ENCODE measurements around the gene DHODH. TPM values are rescaled to one million over a fixed set of nuclear protein-coding genes. Genes with fewer than 3 reads are reported as not detected.
"Not testable (repeated sequence)": the region's sequence is repeated elsewhere in the genome, so short reads cannot be mapped to it uniquely, and the experiment has no call there.

The DHODH gene
- polyA plus RNA-seq, 2 of the 4 experiments (the other 2 are of a cell fraction) = 9.7 to 13.2 TPM

DNA sequence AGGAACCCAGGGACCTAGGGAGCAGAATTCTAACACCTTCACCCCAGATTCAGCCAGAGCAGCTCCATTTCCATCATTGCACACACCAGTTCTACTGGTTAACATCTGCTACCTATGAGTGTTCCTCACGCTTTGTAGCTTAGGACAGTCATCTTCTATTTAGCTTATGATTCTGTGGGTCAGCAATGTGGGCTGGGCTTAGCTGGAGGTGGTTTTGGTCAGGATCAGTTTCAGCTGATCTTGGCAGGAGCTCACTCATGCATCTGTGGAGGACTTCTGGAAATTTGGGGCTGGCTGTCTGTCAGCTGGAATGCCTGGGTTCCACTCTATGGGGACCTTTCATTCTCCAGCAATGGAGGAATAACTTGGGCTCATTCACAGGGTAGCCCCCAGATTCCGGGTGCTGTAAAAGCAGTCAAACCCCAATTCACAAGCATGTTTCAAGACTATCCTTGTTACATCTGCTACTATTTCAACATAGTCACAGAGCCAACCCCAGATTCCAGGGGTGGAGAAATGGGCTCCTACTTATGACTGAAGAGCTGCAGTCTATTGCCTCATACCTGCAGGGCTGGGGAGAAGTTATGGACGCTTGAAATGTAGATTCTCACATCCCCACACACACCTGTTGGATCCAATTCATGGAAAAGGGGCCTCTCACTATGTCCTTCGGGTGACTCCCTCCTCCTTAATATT is 42.4 kb downstream of the DHODH start (continued):
- TF ChIP-seq EHMT2 (IDR thresholded peaks at IDR 0.05; ENCODE audit: low read depth) = no peak
- TF ChIP-seq PBX3 (IDR thresholded peaks at IDR 0.05) = no peak
- TF ChIP-seq HES2 (IDR thresholded peaks at IDR 0.05) = no peak

GRCh38 chr16:72051818-72052217 is 43.3 kb downstream of the DHODH start:
- CTCF ChIA-PET = no interaction called here
- TF ChIP-seq CEBPB (IDR thresholded peaks at IDR 0.05) = 0 out of 4 replicates have a peak, but pooled peaks of 1 of the 2 experiments have one; percentile 27
- no peak for TF ChIP-seq SMC3 (IDR thresholded peaks at IDR 0.05)
- DNase-seq (ENCODE audit: low read depth in 1 of 2, low spot score in 1 of 2) (no peak), ATAC-seq (no peak), FAIRE-seq (no peak)
- Histone ChIP-seq H3K4me3 (no peak overlapping the region), H3K27ac (no peak overlapping the region), H3K9me3 (no peaks in the 10 kb centered on the region; the same call in 2 of the 3 replicates), H3K4me1 (no peaks in the 10 kb centered on the region), H3K4me2 (no peak overlapping the region)
- WGBS (ENCODE audit: missing lambda C conversion rate) = 5% methylated on average over 2 of the region's 2 CpGs
- POLR2A ChIA-PET = no interaction called here

DNA sequence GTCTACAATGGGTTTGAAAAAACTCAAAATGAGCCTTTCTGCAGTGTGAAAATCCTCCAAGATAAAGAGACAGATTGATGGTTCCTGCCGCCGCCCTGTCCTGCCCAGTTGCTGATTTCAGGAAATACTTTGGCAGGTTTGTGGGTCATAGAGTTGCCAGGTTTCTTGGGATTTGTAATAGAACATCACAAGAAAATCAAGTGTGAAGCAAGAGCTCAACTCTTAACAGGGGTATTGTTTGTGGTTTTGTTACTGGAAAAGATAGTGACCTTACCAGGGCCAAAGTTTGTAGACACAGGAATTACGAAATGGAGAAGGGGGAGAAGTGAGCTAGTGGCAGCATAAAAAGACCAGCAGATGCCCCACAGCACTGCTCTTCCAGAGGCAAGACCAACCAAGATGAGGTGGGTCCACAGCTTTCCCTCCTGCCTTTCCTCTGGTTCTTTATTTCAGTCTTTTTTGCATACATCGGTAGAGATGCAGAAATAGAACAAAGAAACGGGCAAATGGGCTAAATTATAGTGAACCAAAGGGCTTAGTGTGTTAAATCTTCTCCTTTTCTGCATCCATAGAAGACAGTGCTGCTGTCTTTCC is 45.8 kb downstream of the DHODH start, which contains the start of gene HP:
TSS of gene HP (plus strand) at position 252 of the 594 bp plus-strand sequence. CDS start at position 400, 148 bp downstream.
- POLR2A ChIA-PET; H3K9me3 ChIP-seq; DNase-seq (ENCODE audit: low read depth in 1 of 2, low spot score in 1 of 2); H3K27ac ChIP-seq; H3K4me3 ChIP-seq; ATAC-seq; FAIRE-seq; H3K4me2 ChIP-seq; H3K4me1 ChIP-seq: not testable (repeated sequence)
- CTCF ChIA-PET = interaction anchor here (1.1 kb wide), 1 partner anchor 12 kb away, joined by 5 read pairs; no protein-coding TSS in a partner anchor
- 58% methylated on average over 5 of the region's 5 CpGs for WGBS (ENCODE audit: missing lambda C conversion rate)

DNA sequence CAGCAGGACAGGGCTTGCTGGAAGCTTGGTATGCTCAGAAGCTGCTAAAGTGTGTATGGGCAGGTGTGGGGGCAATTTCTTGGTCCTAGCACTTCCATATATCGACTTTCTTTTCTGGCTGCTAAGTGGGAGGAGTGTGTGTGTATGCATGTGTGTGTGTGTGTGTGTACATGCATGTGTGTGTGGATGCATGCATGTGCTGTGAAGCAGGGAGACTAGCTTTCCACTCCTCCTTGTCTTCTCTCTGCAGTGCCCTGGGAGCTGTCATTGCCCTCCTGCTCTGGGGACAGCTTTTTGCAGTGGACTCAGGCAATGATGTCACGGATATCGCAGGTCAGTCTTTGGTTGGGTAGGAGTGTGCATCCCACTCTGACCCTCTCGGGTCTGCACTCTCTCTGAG is 47.4 kb downstream of the DHODH start:
- WGBS (ENCODE audit: missing lambda C conversion rate) = 33% methylated on average over 4 of the region's 4 CpGs
- POLR2A ChIA-PET = no interaction called here
- TF ChIP-seq SMC3 (IDR thresholded peaks at IDR 0.05) (no peak), REST (IDR thresholded peaks at IDR 0.05) (no peak), FOSB (CRISPR knock-in tag; IDR thresholded peaks at IDR 0.05) (no peak), TFCP2L1 (CRISPR knock-in tag; IDR thresholded peaks at IDR 0.05) (no peak), ZC3H11A (IDR thresholded peaks at IDR 0.05) (no peak), ZSCAN20 (CRISPR knock-in tag; IDR thresholded peaks at IDR 0.05) (no peak), POLR2A (IDR thresholded peaks at IDR 0.05; ENCODE audit: low read length) (no peak), FOSL2 (IDR thresholded peaks at IDR 0.05) (no peak), FOSL2 (CRISPR knock-in tag; IDR thresholded peaks at IDR 0.05) (no peak), CHD2 (IDR thresholded peaks at IDR 0.05; ENCODE audit: low read length, partially characterized antibody) (no peak), KDM5A (IDR thresholded peaks at IDR 0.05) (no peak), FOXS1 (CRISPR knock-in tag; IDR thresholded peaks at IDR 0.05) (no peak), RAD21 (conservative IDR thresholded peaks at IDR 0.05 in 1 of 2, IDR thresholded peaks at IDR 0.05 in 1 of 2) (no peak), KDM1A (IDR thresholded peaks at IDR 0.05; ENCODE audit: low read depth) (no peak), RCOR1 (IDR thresholded peaks at IDR 0.05; ENCODE audit: low read depth, low read length) (no peak), MAFK (IDR thresholded peaks at IDR 0.05; ENCODE audit: partially characterized antibody) (no peak), JUNB (IDR thresholded peaks at IDR 0.05) (no peak)
- no peak for FAIRE-seq
- H3K9me3 ChIP-seq = no peaks in the 10 kb centered on the region
- CTCF ChIA-PET = no interaction called here
- no peaks in the 10 kb centered on the region for H3K4me1 ChIP-seq
- DNase-seq (ENCODE audit: low read depth in 1 of 2, low spot score in 1 of 2) = no peak
- no peak for ATAC-seq
- no peak overlapping the region for H3K4me2 ChIP-seq
- H3K4me3 ChIP-seq = no peak overlapping the region
- H3K27ac ChIP-seq = no peak overlapping the region

DNA sequence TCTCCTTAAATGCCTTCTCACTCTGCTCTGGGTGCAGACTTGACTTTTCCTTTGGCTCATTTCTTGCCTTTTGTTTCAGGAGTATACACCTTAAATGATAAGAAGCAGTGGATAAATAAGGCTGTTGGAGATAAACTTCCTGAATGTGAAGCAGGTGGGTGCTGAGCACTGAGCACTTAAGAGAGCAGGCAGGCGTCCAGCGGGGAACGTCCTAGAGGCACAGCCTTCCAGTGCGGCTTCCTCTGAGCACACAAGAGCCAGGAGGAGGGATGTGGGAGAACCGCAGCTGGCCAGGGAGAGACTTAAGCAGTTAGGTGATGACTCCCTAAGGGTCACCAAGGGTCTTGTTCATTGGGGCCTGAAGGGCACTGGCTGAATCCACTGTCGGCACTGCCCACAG is 48.8 kb downstream of the DHODH start:
- 32% methylated on average over 1 of the region's 6 CpGs for WGBS (ENCODE audit: missing lambda C conversion rate)

DNA sequence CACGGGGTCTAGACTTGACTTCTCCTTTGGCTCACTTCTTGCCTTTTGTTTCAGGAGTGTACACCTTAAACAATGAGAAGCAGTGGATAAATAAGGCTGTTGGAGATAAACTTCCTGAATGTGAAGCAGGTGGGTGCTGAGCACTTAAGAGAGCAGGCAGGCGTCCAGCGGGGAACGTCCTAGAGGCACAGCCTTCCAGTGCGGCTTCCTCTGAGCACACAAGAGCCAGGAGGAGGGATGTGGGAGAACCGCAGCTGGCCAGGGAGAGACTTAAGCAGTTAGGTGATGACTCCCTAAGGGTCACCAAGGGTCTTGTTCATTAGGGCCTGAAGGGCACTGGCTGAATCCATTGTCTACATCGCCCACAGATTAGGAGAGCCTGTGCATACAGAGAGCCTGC is 50.5 kb downstream of the DHODH start:
- H3K27ac ChIP-seq; CTCF ChIA-PET; H3K4me3 ChIP-seq; FAIRE-seq; DNase-seq (ENCODE audit: low read depth in 1 of 2, low spot score in 1 of 2); H3K9me3 ChIP-seq; ATAC-seq; POLR2A ChIA-PET; H3K4me1 ChIP-seq; H3K4me2 ChIP-seq: not testable (repeated sequence)
- WGBS (ENCODE audit: missing lambda C conversion rate) = 68% methylated on average over 7 of the region's 7 CpGs

More for the DNA sequence above, 48.8 kb downstream of the DHODH start:
- H3K27ac ChIP-seq; H3K9me3 ChIP-seq; DNase-seq (ENCODE audit: low read depth in 1 of 2, low spot score in 1 of 2); H3K4me1 ChIP-seq; CTCF ChIA-PET; FAIRE-seq; H3K4me2 ChIP-seq; POLR2A ChIA-PET; H3K4me3 ChIP-seq: not testable (repeated sequence)
- ATAC-seq = peak in 1 of 2 experiments; percentile 35; a peak in 2 of 6 replicates

All from A549 (cell line).